MM.1S (cell line): ENCODE results near the gene PPP6R2.

Experiments
- DNase-seq: peaks from one replicate; pipeline ENCODE4 v3.0.0-alpha.2; 2015
- H2AFZ ChIP-seq: fragments of 300-600 bp; sonication (generic); 2 replicates; pipeline ENCODE4 v1.6.0; 2016; ENCODE audit warnings: antibody characterized with exemption, low read length
- H3F3A ChIP-seq: fragments of 300-600 bp; sonication (generic); 2 replicates; pipeline ENCODE4 v1.6.1; 2016; ENCODE audit warnings: mild to moderate bottlenecking, antibody characterized with exemption, low read length, moderate library complexity, mixed read lengths; ENCODE audit not compliant: insufficient read depth
- H3K27ac ChIP-seq: fragments of 300-600 bp; sonication (generic); 2 replicates; pipeline ENCODE4 v1.5.1; 2016; ENCODE audit warnings: mild to moderate bottlenecking, low read length
- H3K27me3 ChIP-seq: fragments of 300-600 bp; sonication (generic); replicated peaks from 2 replicates; pipeline ENCODE4 v1.6.0; 2016; ENCODE audit warnings: low read length; ENCODE audit not compliant: insufficient read depth
- H3K36me3 ChIP-seq: fragments of 300-600 bp; sonication (generic); replicated peaks from 2 replicates; pipeline ENCODE4 v1.6.1; 2016; ENCODE audit warnings: mild to moderate bottlenecking, low read length, mixed read lengths; ENCODE audit not compliant: insufficient read depth
- H3K4me1 ChIP-seq: fragments of 300-600 bp; sonication (generic); 2 replicates; pipeline ENCODE4 v1.6.1; 2016; ENCODE audit warnings: low read length, mixed read lengths
- H3K4me2 ChIP-seq: fragments of 300-600 bp; sonication (generic); 2 replicates; pipeline ENCODE4 v1.6.0; 2016; ENCODE audit warnings: low read depth, low read length
- H3K4me3 ChIP-seq: fragments of 300-600 bp; sonication (generic); 2 replicates; pipeline ENCODE4 v1.5.1; 2016; ENCODE audit warnings: low read length, mixed read lengths
- H3K79me2 ChIP-seq: fragments of 300-600 bp; sonication (generic); 2 replicates; pipeline ENCODE4 v1.6.1; 2016; ENCODE audit warnings: mixed run types, low read length, mixed read lengths
- H3K9ac ChIP-seq: fragments of 300-600 bp; sonication (generic); 2 replicates; pipeline ENCODE4 v1.6.1; 2016; ENCODE audit warnings: low read length, mixed read lengths
- H3K9me2 ChIP-seq: fragments of 300-600 bp; sonication (generic); replicated peaks from 2 replicates; pipeline ENCODE4 v1.6.1; 2016; ENCODE audit warnings: mild to moderate bottlenecking, low read length, mixed read lengths; ENCODE audit not compliant: insufficient read depth
- H3K9me3 ChIP-seq: fragments of 300-600 bp; sonication (generic); replicated peaks from 2 replicates; pipeline ENCODE4 v1.6.1; 2016; ENCODE audit warnings: mild to moderate bottlenecking, low read length, mixed read lengths; ENCODE audit not compliant: insufficient read depth
- H4K20me1 ChIP-seq: fragments of 300-600 bp; sonication (generic); 2 replicates; pipeline ENCODE4 v1.6.1; 2016; ENCODE audit warnings: mild to moderate bottlenecking, low read length, moderate library complexity, mixed read lengths; ENCODE audit not compliant: insufficient read depth
- EZH2 ChIP-seq: fragments of 300-600 bp; sonication (generic); optimal IDR thresholded peaks from 2 replicates; pipeline ENCODE3; 2017; ENCODE audit warnings: low read depth, mild to moderate bottlenecking, antibody characterized with exemption, low read length, mixed read lengths
- EZH2phosphoT487 ChIP-seq: fragments of 300-600 bp; sonication (generic); IDR thresholded peaks from 2 replicates; pipeline ENCODE4 v1.6.1; 2018; ENCODE audit warnings: antibody characterized with exemption, low read length
- TF ChIP-seq, protein P1 (sequence below): fragments of 300-600 bp; sonication (generic); IDR thresholded peaks from 2 replicates; pipeline ENCODE4 v1.5.1; 2016; ENCODE audit warnings: antibody characterized with exemption, low read length, mixed read lengths

PPP6R2 gene

DNA sequence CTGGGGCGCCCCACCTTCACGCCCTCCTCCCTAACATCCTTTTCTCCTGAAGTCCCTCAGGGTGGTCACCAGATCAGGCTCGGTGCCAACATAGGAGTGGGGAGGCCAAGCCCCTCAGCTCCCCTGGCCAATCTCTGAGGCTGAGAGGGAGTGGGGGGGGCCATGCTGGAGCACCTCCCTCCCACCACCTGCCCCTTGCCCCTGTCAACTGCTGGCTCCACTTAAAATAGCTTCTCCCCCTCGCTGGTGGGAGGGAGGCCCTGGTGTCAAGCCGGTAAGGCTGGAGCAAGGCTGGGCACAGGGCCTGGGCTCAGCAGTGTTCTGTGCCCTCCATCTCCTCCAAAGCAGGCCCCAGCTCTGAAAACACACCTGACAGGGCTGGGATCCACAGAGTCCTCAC, 40.6 kb upstream of the PPP6R2 start:
- Histone ChIP-seq H2AFZ (no peak overlapping the region), H3K27me3 (no peaks in the 10 kb centered on the region), H3K9ac (no peak overlapping the region), H3K27ac (no peak overlapping the region), H4K20me1 (no peaks in the 10 kb centered on the region), H3K9me3 (no peaks in the 10 kb centered on the region), H3F3A (no peaks in the 10 kb centered on the region), H3K9me2 (no peaks in the 10 kb centered on the region), H3K4me2 (no peak overlapping the region), H3K4me1 (peaks cover 6% of the 10 kb centered on the region; the same call in 1 of the 2 replicates), H3K36me3 (no peaks in the 10 kb centered on the region), H3K79me2 (peaks cover 38% of the 10 kb centered on the region), H3K4me3 (no peak overlapping the region)
- DNase-seq, result no peak
- TF ChIP-seq EZH2 (no peak), EZH2phosphoT487 (no peak)
- TF ChIP-seq, protein P1, sequence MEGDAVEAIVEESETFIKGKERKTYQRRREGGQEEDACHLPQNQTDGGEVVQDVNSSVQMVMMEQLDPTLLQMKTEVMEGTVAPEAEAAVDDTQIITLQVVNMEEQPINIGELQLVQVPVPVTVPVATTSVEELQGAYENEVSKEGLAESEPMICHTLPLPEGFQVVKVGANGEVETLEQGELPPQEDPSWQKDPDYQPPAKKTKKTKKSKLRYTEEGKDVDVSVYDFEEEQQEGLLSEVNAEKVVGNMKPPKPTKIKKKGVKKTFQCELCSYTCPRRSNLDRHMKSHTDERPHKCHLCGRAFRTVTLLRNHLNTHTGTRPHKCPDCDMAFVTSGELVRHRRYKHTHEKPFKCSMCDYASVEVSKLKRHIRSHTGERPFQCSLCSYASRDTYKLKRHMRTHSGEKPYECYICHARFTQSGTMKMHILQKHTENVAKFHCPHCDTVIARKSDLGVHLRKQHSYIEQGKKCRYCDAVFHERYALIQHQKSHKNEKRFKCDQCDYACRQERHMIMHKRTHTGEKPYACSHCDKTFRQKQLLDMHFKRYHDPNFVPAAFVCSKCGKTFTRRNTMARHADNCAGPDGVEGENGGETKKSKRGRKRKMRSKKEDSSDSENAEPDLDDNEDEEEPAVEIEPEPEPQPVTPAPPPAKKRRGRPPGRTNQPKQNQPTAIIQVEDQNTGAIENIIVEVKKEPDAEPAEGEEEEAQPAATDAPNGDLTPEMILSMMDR, result no peak

DNA sequence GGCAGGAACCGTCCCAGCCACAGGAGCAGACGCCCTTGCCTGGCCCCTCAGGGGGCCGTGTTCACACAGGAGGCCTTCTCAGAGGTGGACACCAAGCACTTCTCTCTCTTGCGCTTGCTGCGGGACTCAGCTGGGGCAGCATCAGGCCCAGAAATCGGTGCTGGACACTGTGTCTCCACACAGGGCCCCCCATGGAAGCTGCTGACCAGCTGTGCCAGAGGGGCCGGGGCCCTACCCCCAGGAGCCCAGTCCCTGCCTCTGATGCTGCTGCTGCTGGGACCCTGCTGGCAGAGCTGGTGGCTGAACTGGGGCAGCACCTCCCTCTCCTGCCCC, 39.6 kb upstream of the PPP6R2 start:
- no peaks in the 10 kb centered on the region for H4K20me1 ChIP-seq
- H3K4me3 ChIP-seq, result no peak overlapping the region
- H3K4me1 ChIP-seq, result peaks cover 13% of the 10 kb centered on the region
- H3F3A ChIP-seq, result peaks cover 4% of the 10 kb centered on the region; the same call in 1 of the 2 replicates
- H2AFZ ChIP-seq, result no peak overlapping the region
- H3K79me2 ChIP-seq, result peaks cover 35% of the 10 kb centered on the region
- H3K9ac ChIP-seq, result no peak overlapping the region
- DNase-seq, result no peak
- no peaks in the 10 kb centered on the region for H3K9me2 ChIP-seq
- no peak overlapping the region for H3K27ac ChIP-seq
- H3K9me3 ChIP-seq, result no peaks in the 10 kb centered on the region
- no peak overlapping the region for H3K4me2 ChIP-seq
- TF ChIP-seq EZH2 (no peak), EZH2phosphoT487 (no peak)
- TF ChIP-seq, protein P1, result no peak
- no peaks in the 10 kb centered on the region for H3K27me3 ChIP-seq
- no peaks in the 10 kb centered on the region for H3K36me3 ChIP-seq

DNA sequence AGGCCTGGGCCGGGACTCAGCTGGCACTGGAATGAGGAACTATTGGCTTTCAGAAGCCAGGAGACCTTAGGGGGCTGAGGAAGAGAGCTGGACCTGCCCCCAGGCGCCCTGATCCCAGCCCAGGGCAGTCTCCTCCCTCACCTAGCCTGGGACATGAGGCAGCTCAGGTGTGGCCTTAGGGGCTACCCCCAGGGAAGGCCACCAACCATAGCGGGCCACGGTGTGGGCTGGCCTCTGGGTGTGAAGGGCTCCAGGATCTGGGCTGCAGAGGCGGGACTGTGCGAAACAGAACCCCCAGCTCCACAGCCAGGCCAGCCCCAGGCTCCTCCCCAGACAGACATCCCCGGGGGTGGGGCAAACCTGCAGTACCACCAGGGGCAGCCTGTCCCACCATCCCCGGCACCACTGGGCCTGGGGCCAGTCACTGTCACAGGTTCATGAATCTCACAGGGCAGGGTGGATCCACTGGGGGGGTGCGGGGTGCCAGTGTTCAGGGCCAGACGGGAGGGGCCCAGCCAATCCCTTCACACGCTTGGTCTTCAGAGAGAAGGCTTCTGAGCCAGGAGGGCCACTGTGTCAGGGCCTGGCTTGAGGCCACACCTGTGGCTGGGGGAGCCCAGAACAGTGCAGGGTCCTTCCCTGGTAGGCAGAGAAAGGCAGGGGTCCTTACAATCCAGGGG, 39.1 kb upstream of the PPP6R2 start:
- no peak for DNase-seq
- Histone ChIP-seq H3K4me2 (no peak overlapping the region), H3K4me1 (peaks cover 18% of the 10 kb centered on the region)

More for the DNA sequence above, 39.1 kb upstream of the PPP6R2 start:
- no peaks in the 10 kb centered on the region for H3K27me3 ChIP-seq
- no peak overlapping the region for H2AFZ ChIP-seq
- TF ChIP-seq, protein P1, result no peak
- TF ChIP-seq EZH2phosphoT487 (no peak), EZH2 (no peak)
- peaks cover 7% of the 10 kb centered on the region for H3F3A ChIP-seq
- H3K36me3 ChIP-seq, result no peaks in the 10 kb centered on the region
- no peaks in the 10 kb centered on the region for H3K9me2 ChIP-seq
- no peak overlapping the region for H3K9ac ChIP-seq
- H3K4me3 ChIP-seq, result no peak overlapping the region
- H3K27ac ChIP-seq, result no peak overlapping the region
- peaks cover 35% of the 10 kb centered on the region for H3K79me2 ChIP-seq
- no peaks in the 10 kb centered on the region for H3K9me3 ChIP-seq
- no peaks in the 10 kb centered on the region for H4K20me1 ChIP-seq
